Mesodermal cell (in vitro differentiated cells): ENCODE measurements around the gene MUC4.
"Not testable (repeated sequence)": the region's sequence is repeated elsewhere in the genome, so short reads cannot be mapped to it uniquely, and the experiment has no call there.

ENCODE experiments used
- H3K27ac ChIP-seq: 2 replicates; pipeline ENCODE4 v1.7.0; 2013; ENCODE audit warnings: mild to moderate bottlenecking, low read depth, low read length, moderate library complexity; ENCODE audit not compliant: severe bottlenecking
- H3K36me3 ChIP-seq: 2 replicates; pipeline ENCODE4 v1.7.1; 2013; ENCODE audit warnings: mild to moderate bottlenecking, low read length, moderate library complexity; ENCODE audit not compliant: control insufficient read depth, insufficient read depth
- H3K4me1 ChIP-seq: one replicate; pipeline ENCODE4 v1.7.1; 2013; ENCODE audit warnings: mild to moderate bottlenecking, low read length; ENCODE audit not compliant: insufficient read depth, control insufficient read depth, poor library complexity, severe bottlenecking
- H3K4me3 ChIP-seq: 2 replicates; pipeline ENCODE4 v1.7.0; 2013; ENCODE audit warnings: low read length, control low read depth, mild to moderate bottlenecking; ENCODE audit not compliant: insufficient read depth, poor library complexity, severe bottlenecking; ENCODE audit errors: extremely low read depth
- H3K9me3 ChIP-seq: 2 replicates; pipeline ENCODE4 v1.7.1; 2013; ENCODE audit warnings: mild to moderate bottlenecking, low read length, moderate library complexity; ENCODE audit not compliant: control insufficient read depth
- whole genome bisulfite sequencing, 2 experiments: methylation state at CpG; one replicate each; pipeline ENCODE4 v1.1.5; 2013; ENCODE audit warnings: missing lambda C conversion rate in 2 of 2; ENCODE audit not compliant: insufficient coverage in 2 of 2; 5-methylcytosine and 5-hydroxymethylcytosine counted together

Gene MUC4

GRCh38 chr3:195752066-195752465 lies 59.7 kb downstream of the MUC4 start:
- Histone ChIP-seq H3K4me1 (no peaks in the 10 kb centered on the region), H3K36me3 (no peaks in the 10 kb centered on the region), H3K27ac (no peak overlapping the region), H3K4me3 (no peak overlapping the region), H3K9me3 (no peaks in the 10 kb centered on the region)
- 94 to 96% methylated on average over 7 to 12 of the region's 13 CpGs for WGBS, 2 experiments

- no peaks in the 10 kb centered on the region for H3K9me3 ChIP-seq
- no peak overlapping the region for H3K4me3 ChIP-seq
- no peaks in the 10 kb centered on the region for H3K36me3 ChIP-seq
- no peaks in the 10 kb centered on the region for H3K4me1 ChIP-seq
- H3K27ac ChIP-seq, result no peak overlapping the region
- 90 to 93% methylated on average over 7 of the region's 7 CpGs for WGBS, 2 experiments
These were observed 60.2 kb downstream of the MUC4 start for GRCh38 chr3:195751560-195751959.

GRCh38 chr3:195750797-195751520 lies 60.8 kb downstream of the MUC4 start:
- Histone ChIP-seq H3K4me1 (no peaks in the 10 kb centered on the region), H3K36me3 (no peaks in the 10 kb centered on the region), H3K9me3 (no peaks in the 10 kb centered on the region), H3K4me3 (no peak overlapping the region), H3K27ac (no peak overlapping the region)
- WGBS, 2 experiments, result 87 to 90% methylated on average over 19 to 22 of the region's 30 CpGs

GRCh38 chr3:195749101-195749500 lies 62.6 kb downstream of the MUC4 start:
- not testable (repeated sequence) for H3K27ac ChIP-seq, H3K4me1 ChIP-seq, H3K9me3 ChIP-seq, H3K36me3 ChIP-seq, H3K4me3 ChIP-seq
- WGBS, 2 experiments, result 92 to 93% methylated on average over 3 to 4 of the region's 5 CpGs

GRCh38 chr3:195748661-195749060 lies 63.1 kb downstream of the MUC4 start:
- WGBS, 2 experiments, result 95 to 98% methylated on average over 11 of the region's 11 CpGs
- Histone ChIP-seq H3K4me3 (no peak overlapping the region), H3K27ac (no peak overlapping the region), H3K9me3 (no peaks in the 10 kb centered on the region), H3K36me3 (no peaks in the 10 kb centered on the region), H3K4me1 (no peaks in the 10 kb centered on the region)

- H3K4me1 ChIP-seq, result no peaks in the 10 kb centered on the region
- no peak overlapping the region for H3K27ac ChIP-seq
- WGBS, 2 experiments, result 89 to 90% methylated on average over 9 of the region's 9 CpGs
- no peak overlapping the region for H3K4me3 ChIP-seq
- no peaks in the 10 kb centered on the region for H3K36me3 ChIP-seq
- no peaks in the 10 kb centered on the region for H3K9me3 ChIP-seq
These were observed 65.0 kb downstream of the MUC4 start for GRCh38 chr3:195746751-195747150.

- Histone ChIP-seq H3K36me3 (no peaks in the 10 kb centered on the region), H3K27ac (no peak overlapping the region), H3K4me1 (no peaks in the 10 kb centered on the region), H3K9me3 (no peaks in the 10 kb centered on the region), H3K4me3 (no peak overlapping the region)
- WGBS, 2 experiments, result 92% methylated on average over 7 to 8 of the region's 8 CpGs
These were observed 65.4 kb downstream of the MUC4 start for GRCh38 chr3:195746346-195746745.

- Histone ChIP-seq H3K9me3 (no peaks in the 10 kb centered on the region), H3K36me3 (no peaks in the 10 kb centered on the region), H3K27ac (no peak overlapping the region), H3K4me3 (no peak overlapping the region), H3K4me1 (no peaks in the 10 kb centered on the region)
- 87 to 88% methylated on average over 3 of the region's 4 CpGs for WGBS, 2 experiments
These were observed 67.3 kb downstream of the MUC4 start for GRCh38 chr3:195744437-195744836.

- H3K4me3 ChIP-seq, result no peak overlapping the region
- 86 to 91% methylated on average over 10 of the region's 13 CpGs for WGBS, 2 experiments
These were observed 72.1 kb downstream of the MUC4 start for GRCh38 chr3:195739561-195740111.

GRCh38 chr3:195738274-195739044 lies 73.3 kb downstream of the MUC4 start:
- no peaks in the 10 kb centered on the region for H3K9me3 ChIP-seq
- no peaks in the 10 kb centered on the region for H3K4me1 ChIP-seq
- H3K27ac ChIP-seq, result no peak overlapping the region
- no peak overlapping the region for H3K4me3 ChIP-seq
- H3K36me3 ChIP-seq, result no peaks in the 10 kb centered on the region
- WGBS, 2 experiments, result 89 to 93% methylated on average over 13 to 14 of the region's 14 CpGs

More at GRCh38 chr3:195739561-195740111, 72.1 kb downstream of the MUC4 start:
- Histone ChIP-seq H3K36me3 (no peaks in the 10 kb centered on the region), H3K9me3 (no peaks in the 10 kb centered on the region), H3K27ac (no peak overlapping the region), H3K4me1 (no peaks in the 10 kb centered on the region)

- H3K36me3 ChIP-seq, H3K27ac ChIP-seq, H3K9me3 ChIP-seq, H3K4me3 ChIP-seq, H3K4me1 ChIP-seq: not testable (repeated sequence)
- 93 to 100% methylated on average over 3 to 6 of the region's 6 CpGs for WGBS, 2 experiments
These were observed 73.9 kb downstream of the MUC4 start for GRCh38 chr3:195737782-195738181.
